ENCODE results near the gene EXOC4.

The EXOC4 gene

DNA sequence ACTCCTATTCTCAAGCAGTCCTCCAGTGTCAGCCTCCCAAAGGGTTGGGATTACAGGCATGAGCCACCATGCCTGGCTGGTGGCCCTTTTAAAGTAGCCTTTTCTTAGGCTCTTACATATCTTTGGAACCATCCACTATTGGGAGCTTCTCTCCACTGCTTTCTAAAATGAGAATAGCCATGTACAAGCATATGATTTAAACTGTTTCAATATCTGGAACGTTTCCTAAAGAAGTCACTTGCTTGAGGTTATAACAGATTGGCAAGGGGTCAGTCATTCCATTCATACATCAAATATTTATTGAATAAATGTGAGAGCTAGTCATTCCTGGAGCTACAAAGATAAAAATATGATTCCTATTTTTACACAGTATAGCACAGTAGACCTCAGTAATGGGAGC is 776.9 kb downstream of the EXOC4 start:
- no peak for DNase-seq (ENCODE audit: low read depth, low spot score)

DNA sequence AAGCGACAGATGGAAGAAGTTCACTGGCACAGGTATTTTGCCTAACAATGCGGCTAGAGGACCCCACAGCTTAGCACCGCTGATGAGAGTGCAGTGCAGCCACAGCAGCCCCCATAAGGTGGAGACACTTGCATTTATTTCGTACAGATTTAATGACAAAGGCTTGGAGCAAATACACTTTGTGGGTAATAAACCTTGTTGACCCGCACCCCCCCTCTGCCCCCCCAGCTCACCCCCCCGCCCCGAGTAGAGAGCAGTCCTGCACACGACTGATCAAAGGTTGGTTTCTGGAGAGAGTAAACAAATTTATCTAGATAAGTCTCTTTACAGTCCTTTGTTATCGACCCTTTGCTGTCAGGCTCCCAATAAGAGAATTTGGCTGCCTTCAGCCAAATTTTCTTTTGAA is 777.6 kb downstream of the EXOC4 start:
- DNase-seq (ENCODE audit: low read depth, low spot score) = no peak

DNA sequence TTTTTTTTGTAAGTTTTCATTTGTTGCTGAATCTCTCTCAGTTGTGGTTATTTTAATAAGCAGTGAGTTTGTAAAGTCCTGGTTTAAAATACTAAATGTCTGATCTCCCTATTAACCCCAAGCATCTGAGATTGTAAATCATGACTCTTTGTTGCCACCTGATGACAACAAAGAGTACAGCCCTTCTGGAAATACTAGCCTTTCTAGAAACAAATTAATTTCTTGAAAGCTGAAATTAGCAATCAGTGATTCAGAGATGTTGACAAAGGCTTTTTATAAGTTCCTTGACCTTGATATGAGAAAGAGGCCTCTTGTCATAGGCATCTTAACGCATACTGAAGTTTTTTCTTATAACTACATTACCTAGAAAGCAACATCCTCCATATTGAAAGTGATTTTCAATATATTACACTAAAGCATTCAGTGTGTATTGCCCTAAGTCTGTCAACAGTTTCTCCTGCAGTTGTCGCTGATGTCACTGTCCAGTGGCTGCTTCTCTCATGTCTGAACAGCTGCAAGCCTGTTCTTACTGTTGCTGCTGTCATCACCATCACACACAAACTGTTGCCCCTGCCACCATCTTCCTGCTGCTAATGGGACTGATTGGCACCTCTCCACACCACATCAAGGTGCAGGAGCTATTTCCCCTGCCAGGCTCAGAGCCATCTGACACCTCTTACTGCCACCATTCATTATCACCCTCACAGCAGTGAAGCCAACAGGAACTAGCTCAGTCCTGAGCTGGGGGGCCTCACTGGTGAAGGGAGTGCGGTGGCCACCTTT is 779.1 kb downstream of the EXOC4 start:
- DNase-seq (ENCODE audit: low read depth, low spot score) = no peak

DNA sequence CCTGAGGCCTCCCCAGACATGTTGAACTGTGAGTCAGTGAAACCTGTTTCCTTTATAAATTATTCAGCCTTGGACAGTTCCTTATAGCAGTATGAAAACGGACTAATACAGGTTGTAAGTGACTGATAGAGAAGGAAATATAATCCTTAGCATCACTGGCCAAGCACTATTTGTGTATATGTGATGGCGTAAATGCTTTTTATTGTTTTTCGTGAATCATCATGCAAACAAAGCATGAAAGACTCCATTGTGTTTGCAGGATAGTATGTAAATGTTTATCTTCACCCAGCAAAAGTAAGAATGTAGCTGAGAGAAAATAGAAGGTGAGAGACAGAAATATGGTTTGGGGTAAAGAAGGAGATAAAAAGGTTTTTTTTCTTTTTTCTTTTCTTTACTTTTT is 781.8 kb downstream of the EXOC4 start:
- no peak for DNase-seq (ENCODE audit: low read depth, low spot score)

DNA sequence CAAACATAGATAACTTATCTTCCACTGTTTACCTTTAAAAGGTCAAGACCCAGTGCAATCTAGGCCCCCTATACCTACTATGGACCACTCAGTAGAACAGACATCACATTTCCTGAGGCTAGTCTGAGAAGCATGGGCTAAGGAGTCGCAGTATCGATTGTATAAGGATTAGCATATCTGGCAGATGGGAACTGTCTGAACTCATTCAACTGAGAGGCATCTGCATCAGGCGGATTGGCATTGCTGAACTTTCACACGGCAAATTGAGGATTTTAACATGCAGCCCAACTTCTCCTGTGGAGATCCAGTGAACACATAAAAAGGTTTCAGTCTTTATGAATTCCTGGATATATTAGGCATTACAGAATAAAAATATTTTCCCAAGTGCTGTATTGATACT is 785.1 kb downstream of the EXOC4 start:
- no peak for DNase-seq (ENCODE audit: low read depth, low spot score)

DNA sequence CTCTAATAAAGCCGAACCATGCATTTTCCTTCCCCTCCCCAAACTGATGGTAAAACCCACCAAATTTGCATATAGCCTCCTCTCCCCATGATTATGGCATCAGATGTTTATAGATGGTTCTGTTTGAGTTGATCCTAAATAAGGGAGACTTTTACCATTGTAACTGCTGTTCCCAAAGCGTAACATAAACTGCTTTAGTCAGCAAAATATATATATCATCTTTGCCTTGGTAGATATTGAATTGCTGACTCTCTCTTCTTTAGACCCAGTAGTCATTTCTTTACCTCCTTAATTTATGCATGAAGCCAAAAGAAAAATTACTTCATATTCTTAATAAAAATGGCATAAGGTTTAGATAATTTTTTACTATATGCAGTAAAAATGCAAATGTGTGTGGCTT is 788.1 kb downstream of the EXOC4 start:
- DNase-seq (ENCODE audit: low read depth, low spot score) = no peak

DNA sequence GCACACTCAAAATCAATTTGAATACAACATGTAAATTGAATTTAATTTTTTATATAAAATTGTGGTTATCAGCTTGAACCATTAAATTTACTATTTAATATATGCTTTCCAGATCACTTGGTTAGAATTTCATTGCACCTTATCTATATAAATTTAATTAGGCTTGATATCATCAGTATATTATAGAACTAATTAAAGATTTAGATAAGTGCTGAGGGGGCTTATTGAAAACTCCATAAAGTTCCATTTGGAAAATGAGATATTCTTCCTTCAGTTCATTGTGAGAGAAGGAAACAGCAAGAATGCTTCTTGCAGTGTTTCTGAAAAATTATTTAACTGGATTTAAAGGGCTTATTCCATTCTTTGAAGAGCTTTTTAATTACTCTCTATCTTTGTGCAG is 788.6 kb downstream of the EXOC4 start:
- no peak for DNase-seq (ENCODE audit: low read depth, low spot score)

DNA sequence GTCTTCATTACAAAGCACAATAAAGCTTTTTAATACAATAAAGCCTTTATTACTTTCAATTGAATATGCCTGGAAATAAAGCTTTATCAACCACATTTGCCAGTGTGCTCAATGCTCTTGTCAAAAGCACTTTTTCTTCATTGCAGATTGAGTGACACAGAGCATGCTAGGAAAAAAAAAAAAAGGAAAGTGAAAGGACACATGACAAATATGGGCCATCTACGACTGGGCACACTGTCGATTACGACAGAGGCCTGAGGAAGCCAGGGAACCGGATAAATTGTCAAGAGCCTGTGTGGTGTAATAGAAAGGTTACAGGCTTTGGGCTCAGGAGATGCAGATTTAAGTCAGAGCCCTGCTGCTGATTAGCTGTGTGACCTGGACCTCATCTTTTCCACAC is 789.4 kb downstream of the EXOC4 start:
- no peak for DNase-seq (ENCODE audit: low read depth, low spot score)

DNA sequence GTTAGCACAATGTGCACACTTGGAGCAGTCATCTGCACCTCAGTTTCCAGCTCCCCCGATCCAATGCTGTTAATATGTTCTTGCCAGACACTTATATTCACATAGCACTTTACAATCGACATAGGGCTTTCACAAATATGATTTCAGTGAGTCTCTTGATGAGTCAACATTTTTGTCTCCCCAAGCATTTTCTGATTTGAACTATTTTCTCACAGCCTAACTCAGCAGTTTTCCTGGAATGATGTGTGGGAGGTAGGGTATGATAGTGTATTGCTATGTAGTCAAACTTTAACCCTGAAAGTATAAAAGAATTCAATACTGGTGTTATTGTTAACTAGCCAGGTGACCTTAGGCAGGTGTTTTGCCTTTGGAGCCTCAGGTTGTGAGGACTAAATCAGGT is 791.8 kb downstream of the EXOC4 start:
- no peak for DNase-seq (ENCODE audit: low read depth, low spot score)

DNA sequence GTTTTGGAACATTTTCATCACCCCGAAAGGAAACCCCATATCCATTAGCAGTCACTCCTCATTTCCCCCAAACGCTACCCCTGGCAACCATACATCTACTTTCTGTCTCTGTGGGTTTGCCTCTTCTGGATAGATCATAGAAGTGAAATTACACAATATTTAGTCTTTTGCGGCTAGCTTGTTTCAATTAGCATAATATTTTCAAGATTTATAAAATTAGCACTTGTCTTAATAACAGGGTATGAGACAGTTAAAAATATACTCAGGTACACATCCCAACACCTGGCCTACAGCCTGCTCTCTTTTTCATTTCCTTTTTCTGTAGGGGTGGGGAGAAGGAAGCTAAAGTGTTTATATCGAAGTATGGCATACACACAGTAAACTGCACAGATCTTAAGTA is 792.8 kb downstream of the EXOC4 start:
- no peak for DNase-seq (ENCODE audit: low read depth, low spot score)

DNA sequence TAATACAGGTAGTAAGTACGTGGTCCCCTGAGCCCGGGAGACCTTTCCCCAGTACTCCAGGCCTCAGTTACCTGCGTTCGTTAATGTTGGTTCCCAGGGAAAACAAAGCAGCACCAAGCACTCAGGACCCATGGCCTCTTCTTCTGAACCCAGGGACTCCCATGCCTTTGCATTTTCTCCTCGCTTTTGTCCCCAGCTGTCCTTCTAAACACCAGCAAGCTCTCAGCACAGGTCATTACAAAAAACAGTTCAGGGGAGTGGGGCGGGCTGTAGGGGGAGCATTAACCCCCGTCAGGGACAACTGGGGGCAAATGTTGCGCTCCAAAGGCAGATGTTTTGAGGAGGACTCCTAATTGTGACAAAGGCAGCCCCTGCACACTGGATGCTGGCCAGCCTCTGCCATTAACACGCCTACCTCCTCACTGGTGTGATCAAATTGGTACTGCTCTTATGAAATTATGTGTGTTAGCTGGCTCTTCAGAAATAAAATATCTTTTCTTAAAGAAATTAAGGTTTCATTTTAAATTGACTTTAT is 793.8 kb downstream of the EXOC4 start:
- no peak for DNase-seq (ENCODE audit: low read depth, low spot score)

DNA sequence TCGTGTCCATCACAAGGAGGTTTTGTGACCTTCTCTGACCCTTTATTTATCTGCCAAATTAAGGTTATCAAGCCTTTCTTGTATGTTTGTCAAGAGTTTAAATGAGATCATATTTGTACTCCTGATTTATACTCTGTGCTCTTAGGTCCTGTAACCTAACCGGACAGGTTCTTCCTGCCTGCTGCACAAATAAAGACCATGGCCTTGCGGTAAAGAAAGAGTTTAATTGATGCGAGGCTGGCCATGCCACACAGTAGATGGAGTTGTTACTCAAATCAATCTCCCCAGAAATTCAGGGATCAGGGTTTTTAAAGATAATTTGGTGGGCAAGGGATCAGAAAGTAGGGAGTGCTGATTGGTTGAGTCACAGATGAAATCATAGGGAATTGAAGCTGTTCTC is 794.8 kb downstream of the EXOC4 start:
- DNase-seq (ENCODE audit: low read depth, low spot score) = no peak

DNA sequence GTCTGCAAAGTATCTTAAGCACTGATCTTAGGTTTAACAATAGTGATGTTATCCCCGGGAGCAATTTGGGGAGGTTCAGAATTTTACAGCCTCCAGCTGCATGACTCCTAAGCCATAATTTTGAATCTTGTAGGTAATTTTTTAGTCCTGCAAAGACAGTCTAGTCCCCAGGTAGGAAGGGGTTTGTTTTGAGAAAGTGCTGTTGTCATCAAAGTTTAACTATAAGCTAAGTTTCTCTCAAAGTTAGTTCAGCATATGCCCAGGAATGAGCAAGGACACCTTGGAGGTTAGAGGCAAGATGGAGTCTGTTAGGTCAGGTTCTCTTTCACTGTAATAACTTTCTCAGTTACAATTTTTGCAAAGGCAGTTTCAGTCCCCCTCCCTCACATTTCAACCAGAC is 795.3 kb downstream of the EXOC4 start:
- no peak for DNase-seq (ENCODE audit: low read depth, low spot score)

DNA sequence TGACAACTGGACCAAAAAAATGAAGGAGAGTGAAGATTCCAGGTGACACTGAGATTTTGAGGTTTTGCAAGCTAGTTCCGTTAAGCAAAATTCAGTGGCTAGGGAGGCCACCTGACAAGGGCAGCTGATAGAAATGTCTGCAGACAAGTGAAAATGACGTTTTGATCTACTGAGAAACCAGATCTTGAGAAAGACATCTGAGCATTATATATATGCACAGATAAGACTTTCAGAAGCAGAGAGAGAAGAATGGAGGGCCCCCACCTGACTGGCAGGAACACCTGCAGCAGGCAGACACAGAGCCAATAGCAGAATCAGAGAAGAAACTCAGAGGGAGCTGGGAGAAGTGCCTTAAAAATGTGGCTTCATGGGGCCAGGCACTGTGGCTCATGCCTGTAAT is 798.1 kb downstream of the EXOC4 start:
- DNase-seq (ENCODE audit: low read depth, low spot score) = no peak

DNA sequence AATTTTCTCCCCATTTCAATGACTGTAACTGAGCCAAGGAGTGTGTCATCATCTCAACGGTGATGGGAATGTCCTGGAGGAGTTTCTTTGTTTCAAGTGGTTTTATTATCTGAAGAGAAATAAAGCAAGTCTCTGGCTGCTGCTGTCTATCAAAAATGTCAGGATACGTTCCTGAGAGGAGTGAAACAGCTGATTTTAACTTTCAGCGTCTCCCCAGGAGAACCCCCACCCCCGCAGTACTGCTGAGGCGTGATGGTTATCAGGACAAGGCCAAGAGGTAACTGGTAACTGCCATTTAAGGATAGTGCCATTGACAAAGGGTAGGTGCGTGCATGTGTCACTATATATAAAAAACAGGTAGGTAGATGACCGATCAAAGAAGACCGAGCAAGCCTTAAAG is 803.9 kb downstream of the EXOC4 start:
- DNase-seq (ENCODE audit: low read depth, low spot score) = no peak

DNA sequence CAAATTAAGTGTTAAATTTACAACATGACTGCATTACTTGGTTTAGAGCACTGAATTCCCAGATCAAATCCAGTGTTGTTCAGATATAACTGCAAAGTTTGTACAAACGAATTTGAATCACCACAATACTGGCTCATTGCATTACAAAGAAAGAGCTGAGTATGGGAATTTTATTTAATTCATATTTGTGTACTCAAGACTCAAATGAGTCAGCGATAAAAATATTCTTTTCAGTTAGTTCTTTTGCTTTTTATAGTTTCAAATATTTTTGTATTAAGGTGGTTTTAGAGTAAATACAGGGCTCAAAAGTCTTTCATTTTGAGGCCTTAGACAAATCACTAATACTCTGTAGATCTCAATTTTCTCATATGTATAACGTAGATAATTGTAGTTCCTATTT is 805.6 kb downstream of the EXOC4 start:
- DNase-seq (ENCODE audit: low read depth, low spot score) = no peak

DNA sequence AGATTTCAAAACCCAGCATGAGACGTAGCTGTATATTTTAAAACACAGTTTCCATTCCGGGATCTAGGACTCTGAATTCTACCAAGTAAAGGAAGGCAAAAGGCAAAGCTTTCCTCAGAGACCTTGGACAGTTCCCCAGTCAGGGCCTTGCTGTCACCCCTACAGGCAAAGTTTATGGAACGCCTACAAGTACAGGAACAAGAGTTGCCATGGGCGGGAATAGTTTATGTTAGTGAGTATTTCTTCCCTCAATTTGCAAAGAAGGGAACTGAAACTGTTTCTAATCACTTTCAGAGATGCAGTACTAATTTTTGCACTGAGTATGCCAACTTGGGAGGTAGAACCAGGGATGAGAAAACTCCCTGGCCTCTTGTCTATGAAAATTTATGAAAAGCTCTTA is 806.1 kb downstream of the EXOC4 start:
- DNase-seq (ENCODE audit: low read depth, low spot score) = no peak

DNA sequence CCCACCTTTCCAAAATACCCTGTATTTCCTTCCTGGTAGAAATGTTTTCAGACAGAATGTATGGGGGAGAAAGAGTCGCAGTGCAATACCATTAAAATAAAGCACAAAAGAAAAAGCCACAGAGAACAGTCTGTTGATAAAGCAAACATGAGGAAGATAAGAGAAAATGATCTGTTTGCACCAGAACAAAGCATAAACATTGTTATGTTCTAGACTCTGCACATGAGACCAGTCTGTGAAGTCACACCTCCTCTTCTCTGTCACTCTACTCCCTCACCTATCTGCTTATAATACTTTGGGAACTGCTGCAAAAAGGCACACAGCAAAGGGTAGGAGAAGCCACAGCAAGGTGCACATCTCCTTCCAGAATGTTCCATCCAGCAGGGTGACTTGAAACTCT is 807.0 kb downstream of the EXOC4 start:
- DNase-seq (ENCODE audit: low read depth, low spot score) = no peak

DNA sequence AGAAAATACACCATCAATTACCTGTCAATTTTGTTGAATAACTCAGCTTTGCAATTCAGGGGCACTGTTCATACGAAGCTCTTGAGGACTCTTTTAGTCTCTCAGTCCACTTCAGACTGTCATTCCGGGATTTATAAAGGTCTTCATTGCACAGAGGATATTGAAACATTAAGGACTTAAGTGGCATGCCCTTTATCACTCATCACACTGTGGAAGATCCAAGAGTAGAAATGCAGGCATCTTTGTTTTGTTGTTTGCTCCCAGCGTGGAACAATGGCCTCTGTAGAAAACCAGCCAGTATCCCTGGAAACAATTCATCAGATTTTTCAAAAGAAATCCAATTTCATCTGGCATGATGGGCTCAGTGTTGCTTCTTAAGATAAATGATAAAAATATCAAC is 808.0 kb downstream of the EXOC4 start:
- DNase-seq (ENCODE audit: low read depth, low spot score) = no peak

DNA sequence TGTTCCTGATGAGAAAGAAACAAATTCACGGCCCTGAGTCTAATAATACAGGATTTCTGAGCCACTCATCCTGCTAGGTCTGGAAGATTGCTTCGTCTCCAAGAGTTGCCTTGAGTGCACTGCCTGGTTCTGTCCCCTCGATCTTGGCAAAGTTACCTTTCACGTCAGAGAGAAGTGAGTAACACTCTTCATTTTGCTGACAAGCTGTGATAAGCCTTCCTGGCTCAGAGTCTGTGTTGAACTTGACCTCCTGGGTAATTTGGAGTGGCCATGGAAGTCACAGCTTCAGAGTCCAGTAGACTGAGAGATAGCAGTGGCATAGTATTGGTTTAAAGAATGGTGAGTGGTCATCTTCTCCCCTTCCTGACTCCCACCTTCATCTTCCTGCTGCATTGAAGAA is 809.6 kb downstream of the EXOC4 start:
- no peak for DNase-seq (ENCODE audit: low read depth, low spot score)

DNA sequence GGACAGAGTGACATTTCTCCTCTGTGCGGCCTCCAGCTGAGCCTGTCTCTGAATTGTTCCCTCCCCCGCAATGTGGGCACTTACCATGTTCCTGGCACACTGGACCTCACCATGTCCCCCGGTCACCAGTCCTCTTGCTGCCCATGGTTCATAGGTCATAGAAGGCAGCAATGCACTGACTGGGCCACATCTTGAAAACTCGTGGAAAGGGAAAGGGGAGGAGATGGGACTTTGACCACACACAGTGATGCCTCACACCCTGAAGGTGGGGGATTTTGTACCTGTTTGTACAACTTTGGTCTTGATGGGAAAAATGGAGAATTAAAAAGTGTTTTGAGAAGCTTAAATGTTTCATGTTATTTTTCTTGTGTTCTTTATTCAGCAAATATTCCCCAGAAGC is 812.5 kb downstream of the EXOC4 start:
- no peak for DNase-seq (ENCODE audit: low read depth, low spot score)

DNA sequence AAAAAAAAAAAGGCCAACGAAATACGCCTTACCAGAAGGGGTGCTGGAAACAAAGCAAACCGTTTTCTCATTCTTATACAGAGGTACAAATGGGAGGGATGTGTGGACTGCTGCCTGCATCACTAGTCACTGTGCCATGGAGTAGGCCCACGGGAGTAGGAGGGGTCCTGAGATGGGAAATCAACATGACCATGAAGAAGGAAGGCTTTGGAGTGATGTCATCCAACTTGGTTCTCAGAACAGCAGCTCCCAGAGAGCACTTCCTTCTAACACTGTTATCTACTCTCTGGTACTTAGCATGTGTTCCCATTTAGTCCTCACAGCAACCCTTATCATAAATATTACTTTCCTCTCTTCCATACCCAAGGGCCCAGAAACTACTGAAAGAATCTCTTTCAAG is 814.3 kb downstream of the EXOC4 start:
- DNase-seq (ENCODE audit: low read depth, low spot score) = no peak

DNA sequence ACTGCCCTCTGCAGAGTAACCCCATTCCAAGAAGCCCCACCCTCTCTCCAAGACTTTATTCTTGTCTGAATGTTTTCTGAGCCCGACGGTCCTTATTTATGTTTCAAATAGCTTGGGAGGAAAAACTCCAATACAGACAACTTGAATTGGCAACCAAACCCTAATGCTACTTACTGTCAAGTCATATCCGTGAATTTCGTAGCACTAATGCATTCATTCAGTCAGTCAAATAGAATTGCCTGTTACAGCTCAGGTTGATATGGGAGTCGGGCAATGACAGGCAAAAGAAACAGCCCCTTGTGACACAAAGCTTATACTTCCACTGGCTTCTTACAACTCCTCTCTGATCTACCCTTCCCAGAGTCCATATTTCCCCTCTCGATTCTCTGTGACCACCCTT is 815.8 kb downstream of the EXOC4 start:
- DNase-seq (ENCODE audit: low read depth, low spot score) = no peak

DNA sequence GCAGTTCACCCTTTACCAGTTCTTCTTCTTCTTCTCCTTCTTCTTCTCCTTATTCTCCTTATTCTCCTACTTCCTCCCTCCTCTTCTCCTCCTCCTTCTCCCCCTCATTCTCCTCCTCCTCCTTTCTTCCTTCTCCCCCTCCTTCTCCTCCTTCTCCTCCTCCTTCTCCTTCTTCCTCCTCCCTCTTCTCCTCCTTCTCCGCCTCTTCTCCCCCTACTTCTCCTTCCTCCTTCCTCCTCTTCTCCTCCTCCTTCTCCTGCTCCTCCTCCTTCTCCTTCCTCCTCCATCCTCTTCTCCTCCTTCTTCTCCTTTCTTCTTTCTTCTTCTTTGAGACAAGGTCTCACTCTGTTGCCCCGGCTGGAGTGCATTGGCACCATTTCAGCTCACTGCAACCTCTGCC is 816.3 kb downstream of the EXOC4 start:
- no peak for DNase-seq (ENCODE audit: low read depth, low spot score)

All from brain pericyte (primary cell).